Cardiac muscle cell (in vitro differentiated cells and primary cell): ENCODE measurements around the gene SNUPN. TPM values are rescaled to one million over a fixed set of nuclear protein-coding genes. Genes with fewer than 3 reads are reported as not detected.

Experiments
- DNase-seq, 2 donors: peaks; one replicate each; pipeline versions ENCODE4 v3.0.0 to v3.0.0-alpha.2; 2010 to 2017; ENCODE audit warnings: low read depth in 1 of 2, low spot score in 1 of 2
- H3K27ac ChIP-seq: fragments of 200-600 bp; sonication (generic); 2 replicates; pipeline ENCODE4 v1.5.1; 2016
- H3K27me3 ChIP-seq: fragments of 200-600 bp; sonication (generic); 2 replicates; pipeline ENCODE4 v1.6.0; 2016; ENCODE audit warnings: control low read depth
- H3K36me3 ChIP-seq: fragments of 200-600 bp; sonication (generic); 2 replicates; pipeline ENCODE4 v1.5.1; 2016; ENCODE audit warnings: control low read depth
- H3K4me1 ChIP-seq: fragments of 200-600 bp; sonication (generic); 2 replicates; pipeline ENCODE4 v1.8.1; 2017; ENCODE audit warnings: low read depth, mild to moderate bottlenecking, mixed run types
- H3K4me3 ChIP-seq: fragments of 200-600 bp; sonication (generic); 2 replicates; pipeline ENCODE4 v1.5.1; 2016; ENCODE audit warnings: mild to moderate bottlenecking
- H3K9me3 ChIP-seq: fragments of 200-600 bp; sonication (generic); 2 replicates; pipeline ENCODE4 v1.5.1; 2017; ENCODE audit warnings: low read depth, mild to moderate bottlenecking, control low read depth
- polyA plus RNA-seq: library from polyadenylated mRNA; unstranded; fragments of >200 nt; fragmentation: Nextera tagmentation; extraction: Ambion mirVana; gene quantifications from 2 replicates; pipeline ENCODE4 v1.2.1, GENCODE V29; 2016
- total RNA-seq: library from RNA; depleted of rRNA; stranded (reverse); fragments of >200 nt; gene quantifications from 2 replicates; pipeline ENCODE4 v1.2.3, GENCODE V29; 2016
- TF ChIP-seq, protein P1 (sequence below): IDR thresholded peaks from 2 replicates; pipeline ENCODE4 v1.5.1; 2012; ENCODE audit warnings: low read depth, mild to moderate bottlenecking, low read length

Gene SNUPN
- total and polyA plus RNA-seq, 2 experiments from 2014 or later: 20.2 to 29.4 TPM

DNA sequence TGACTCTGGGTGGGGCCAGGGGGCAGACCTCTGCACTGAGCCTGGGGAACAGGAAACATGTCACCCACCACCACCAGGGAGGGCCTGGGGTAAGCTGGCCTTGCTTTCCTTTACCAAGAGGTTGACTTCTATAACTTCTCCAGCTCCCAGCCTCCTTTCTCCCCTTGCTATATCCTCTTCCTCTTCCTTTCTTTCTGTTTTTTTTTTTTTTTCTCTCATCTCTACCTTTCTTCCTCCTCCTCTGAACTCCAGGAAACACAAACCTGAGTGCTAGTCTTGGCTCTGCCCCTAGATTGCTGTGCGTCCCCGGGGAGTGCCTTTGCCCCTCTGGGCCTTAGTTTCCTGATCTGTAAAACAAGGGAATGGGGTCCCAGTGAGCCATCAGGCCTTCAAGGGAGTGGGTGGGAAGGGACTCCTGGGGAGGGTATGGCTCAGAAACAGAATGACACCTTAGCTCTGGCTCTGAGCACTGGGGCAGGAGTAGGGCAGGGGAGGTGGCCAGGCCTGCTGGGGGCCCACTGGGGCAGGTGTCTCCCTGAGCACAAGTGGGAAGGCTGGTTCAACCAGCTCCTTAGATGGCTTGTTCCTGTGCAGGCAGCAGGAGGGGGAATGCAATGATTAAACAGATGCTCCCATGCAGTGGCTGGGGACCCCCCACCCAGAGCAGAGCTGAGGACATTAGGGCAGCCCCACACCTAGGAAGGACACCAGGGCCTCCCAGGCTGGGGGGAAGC, 26.5 kb upstream of the SNUPN start:
- no peak overlapping the region for H3K4me3 ChIP-seq
- TF ChIP-seq, protein P1, sequence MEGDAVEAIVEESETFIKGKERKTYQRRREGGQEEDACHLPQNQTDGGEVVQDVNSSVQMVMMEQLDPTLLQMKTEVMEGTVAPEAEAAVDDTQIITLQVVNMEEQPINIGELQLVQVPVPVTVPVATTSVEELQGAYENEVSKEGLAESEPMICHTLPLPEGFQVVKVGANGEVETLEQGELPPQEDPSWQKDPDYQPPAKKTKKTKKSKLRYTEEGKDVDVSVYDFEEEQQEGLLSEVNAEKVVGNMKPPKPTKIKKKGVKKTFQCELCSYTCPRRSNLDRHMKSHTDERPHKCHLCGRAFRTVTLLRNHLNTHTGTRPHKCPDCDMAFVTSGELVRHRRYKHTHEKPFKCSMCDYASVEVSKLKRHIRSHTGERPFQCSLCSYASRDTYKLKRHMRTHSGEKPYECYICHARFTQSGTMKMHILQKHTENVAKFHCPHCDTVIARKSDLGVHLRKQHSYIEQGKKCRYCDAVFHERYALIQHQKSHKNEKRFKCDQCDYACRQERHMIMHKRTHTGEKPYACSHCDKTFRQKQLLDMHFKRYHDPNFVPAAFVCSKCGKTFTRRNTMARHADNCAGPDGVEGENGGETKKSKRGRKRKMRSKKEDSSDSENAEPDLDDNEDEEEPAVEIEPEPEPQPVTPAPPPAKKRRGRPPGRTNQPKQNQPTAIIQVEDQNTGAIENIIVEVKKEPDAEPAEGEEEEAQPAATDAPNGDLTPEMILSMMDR: no peak

DNA sequence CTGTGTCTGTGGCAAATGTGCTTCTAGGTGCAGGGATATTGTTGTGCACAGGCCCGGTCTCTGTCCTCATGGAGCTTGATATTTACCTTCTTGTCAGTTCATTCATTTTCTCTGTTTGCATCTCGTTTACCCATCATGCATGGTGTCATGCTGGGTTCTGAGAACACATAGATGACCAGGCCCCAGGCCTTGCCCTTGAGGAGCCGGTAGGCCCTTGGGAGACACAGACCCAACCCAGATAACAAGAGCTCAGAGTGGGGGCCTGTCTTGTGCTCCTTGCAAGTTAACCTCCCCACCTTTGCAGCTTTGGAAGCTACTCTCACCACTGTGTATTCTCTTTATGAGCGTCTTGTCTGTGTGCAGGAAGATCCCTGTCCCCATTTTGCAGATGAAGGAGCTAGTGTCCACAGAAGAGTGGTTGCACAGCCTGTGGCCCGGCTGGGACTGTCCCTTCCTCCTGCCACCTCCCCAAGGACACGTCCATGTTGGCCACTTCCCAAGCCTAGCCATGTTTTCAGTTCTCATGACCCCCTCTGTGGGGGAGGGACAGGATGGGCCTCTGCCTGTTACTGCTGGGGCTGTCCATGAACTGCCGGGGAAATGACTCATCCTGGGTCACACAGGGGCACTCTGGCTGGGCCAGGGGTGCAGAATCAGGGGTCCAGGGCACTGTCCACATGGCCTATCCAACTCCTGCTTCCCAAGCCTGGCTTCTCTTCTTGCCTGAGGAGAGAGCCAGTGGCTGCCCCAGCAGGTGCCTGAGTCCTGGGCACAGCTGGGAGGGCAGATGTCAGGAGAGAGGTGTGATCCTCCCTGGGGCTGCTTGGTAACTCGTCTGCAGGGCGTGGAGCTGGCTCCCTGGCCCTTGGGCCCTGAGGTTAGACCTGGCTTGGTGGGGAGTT, 25.6 kb upstream of the SNUPN start:
- no peaks in the 10 kb centered on the region for H3K9me3 ChIP-seq
- H3K27me3 ChIP-seq: no peaks in the 10 kb centered on the region
- H3K27ac ChIP-seq: no peak overlapping the region
- DNase-seq: peak in 1 of 2 donors; percentile 41
- no peak overlapping the region for H3K4me3 ChIP-seq
- TF ChIP-seq, protein P1: no peak
- H3K4me1 ChIP-seq: peaks cover 26% of the 10 kb centered on the region
- H3K36me3 ChIP-seq: no peaks in the 10 kb centered on the region

More for the DNA sequence above, 26.5 kb upstream of the SNUPN start:
- Histone ChIP-seq H3K4me1 (peaks cover 26% of the 10 kb centered on the region), H3K27ac (peak overlapping the region; percentile 48), H3K36me3 (no peaks in the 10 kb centered on the region), H3K9me3 (no peaks in the 10 kb centered on the region), H3K27me3 (no peaks in the 10 kb centered on the region)
- no peak for DNase-seq

GRCh38 chr15:75649848-75650247, 24.3 kb upstream of the SNUPN start:
- DNase-seq: no peak
- H3K36me3 ChIP-seq: no peaks in the 10 kb centered on the region
- no peak overlapping the region for H3K27ac ChIP-seq
- H3K27me3 ChIP-seq: no peaks in the 10 kb centered on the region
- TF ChIP-seq, protein P1: no peak
- H3K4me1 ChIP-seq: peaks cover 26% of the 10 kb centered on the region
- no peak overlapping the region for H3K4me3 ChIP-seq
- no peaks in the 10 kb centered on the region for H3K9me3 ChIP-seq

DNA sequence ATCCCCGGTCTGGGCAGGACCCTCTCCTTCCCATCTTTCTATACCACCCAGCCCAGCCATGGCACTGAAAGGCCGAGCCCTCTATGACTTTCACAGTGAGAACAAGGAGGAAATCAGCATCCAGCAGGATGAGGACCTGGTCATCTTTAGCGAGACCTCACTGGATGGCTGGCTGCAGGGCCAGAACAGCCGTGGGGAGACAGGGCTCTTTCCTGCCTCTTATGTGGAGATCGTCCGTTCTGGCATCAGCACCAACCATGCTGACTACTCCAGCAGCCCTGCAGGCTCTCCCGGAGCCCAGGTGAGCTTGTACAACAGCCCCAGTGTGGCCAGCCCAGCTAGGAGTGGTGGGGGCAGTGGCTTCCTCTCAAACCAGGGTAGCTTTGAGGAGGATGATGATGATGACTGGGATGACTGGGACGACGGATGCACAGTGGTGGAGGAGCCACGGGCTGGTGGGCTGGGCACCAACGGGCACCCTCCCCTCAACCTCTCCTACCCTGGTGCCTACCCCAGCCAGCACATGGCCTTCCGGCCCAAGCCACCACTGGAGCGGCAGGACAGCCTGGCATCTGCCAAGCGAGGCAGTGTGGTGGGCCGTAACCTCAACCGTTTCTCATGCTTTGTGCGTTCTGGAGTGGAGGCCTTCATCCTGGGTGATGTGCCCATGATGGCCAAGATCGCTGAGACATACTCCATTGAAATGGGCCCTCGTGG, 23.7 kb upstream of the SNUPN start:
- Histone ChIP-seq H3K9me3 (no peaks in the 10 kb centered on the region), H3K27me3 (no peaks in the 10 kb centered on the region), H3K36me3 (no peaks in the 10 kb centered on the region), H3K4me3 (peak overlapping the region; percentile 70), H3K4me1 (peaks cover 26% of the 10 kb centered on the region), H3K27ac (peak overlapping the region; percentile 84)
- TF ChIP-seq, protein P1: no peak
- no peak for DNase-seq
